GM12864 (cell line): Measurements from ENCODE around the gene HIC2.
"Not testable (repeated sequence)": the region's sequence is repeated elsewhere in the genome, so short reads cannot be mapped to it uniquely, and the experiment has no call there.

Experiments used
- DNase-seq: peaks from one replicate; pipeline ENCODE4 v3.0.0-alpha.2; 2011; ENCODE audit warnings: low read depth
- H3K4me3 ChIP-seq: 2 replicates; pipeline ENCODE4 v1.5.1; 2011; ENCODE audit warnings: mild to moderate bottlenecking, low read depth, low read length, control low read depth
- TF ChIP-seq, protein P1 (sequence below): IDR thresholded peaks from 2 replicates; pipeline ENCODE4 v1.5.1; 2011; ENCODE audit warnings: low read depth, mild to moderate bottlenecking, moderate library complexity, low read length, control low read depth, inconsistent platforms; ENCODE audit errors: missing control alignments

Gene HIC2

DNA sequence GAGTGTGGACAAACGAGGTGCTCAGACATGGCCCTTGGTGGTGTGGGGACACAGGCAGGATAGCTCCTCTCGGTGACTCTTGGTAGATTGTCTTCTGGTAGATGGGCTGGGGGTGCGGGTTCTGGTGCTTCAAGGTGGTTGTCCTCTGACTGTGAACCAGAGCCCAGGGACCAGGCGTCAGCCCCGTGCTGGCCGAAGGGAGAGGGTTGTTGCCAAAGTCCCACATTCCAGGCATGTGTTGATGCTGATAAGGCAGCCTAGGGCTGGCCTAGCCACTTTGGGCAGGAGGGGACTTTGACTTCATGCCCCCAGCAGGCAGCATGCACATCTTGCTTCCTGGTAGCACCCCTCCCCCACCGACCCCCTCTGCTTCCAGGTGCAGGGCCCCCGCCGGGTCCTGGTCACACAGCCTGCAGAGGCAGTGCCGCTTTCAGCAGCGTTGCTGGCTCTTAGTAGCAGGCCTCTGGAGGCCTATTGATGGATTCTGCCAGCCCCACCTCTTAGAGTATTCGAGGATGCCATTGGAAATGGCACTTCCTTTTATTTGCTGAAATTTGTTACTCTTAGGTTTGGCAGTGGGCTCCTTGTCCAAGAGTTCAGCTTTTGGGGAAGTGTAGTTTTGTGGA, 7.0 kb downstream of the HIC2 start:
- H3K4me3 ChIP-seq, DNase-seq: not testable (repeated sequence)

DNA sequence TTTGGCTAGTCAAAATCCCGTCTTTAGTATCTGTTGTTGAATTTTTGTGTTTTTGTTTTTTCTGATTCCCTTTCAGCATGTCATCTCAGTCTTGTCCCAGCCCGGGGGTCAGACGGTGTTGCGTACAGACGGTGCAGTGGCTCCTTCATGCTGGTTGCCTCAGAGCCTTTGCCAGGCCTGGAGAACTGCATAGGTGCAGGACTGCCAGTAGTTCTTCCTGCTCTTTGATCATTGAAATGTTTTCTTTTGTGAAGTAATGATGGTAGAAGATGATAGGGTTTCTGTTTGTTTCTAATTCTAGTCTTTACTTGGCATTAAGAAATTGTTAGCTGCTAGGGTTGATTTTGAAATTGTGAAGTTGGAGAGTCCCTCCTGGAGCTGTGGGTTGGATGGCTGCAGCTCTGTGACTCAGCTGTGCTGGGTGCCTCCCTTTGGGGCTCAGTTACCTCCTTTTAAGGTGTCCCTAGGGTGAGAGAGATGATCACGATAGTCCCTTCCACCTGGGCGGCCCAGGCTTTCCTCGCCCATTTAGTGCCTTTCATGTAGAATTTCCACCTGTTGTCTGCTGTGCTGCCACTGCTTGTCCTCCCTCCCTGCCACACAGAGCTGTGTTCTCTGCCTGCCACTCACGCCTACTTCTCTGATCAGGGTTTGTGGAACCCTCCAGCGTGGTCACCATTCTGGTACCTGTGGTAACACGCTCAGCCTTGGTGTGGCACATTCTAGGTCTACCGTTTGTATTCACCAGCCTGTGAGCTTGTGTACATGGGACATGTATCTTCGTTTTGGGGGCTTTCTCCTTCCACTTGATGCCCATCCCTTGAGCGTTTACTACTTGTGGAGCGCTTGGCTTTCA, 17.4 kb downstream of the HIC2 start:
- not testable (repeated sequence) for DNase-seq

DNA sequence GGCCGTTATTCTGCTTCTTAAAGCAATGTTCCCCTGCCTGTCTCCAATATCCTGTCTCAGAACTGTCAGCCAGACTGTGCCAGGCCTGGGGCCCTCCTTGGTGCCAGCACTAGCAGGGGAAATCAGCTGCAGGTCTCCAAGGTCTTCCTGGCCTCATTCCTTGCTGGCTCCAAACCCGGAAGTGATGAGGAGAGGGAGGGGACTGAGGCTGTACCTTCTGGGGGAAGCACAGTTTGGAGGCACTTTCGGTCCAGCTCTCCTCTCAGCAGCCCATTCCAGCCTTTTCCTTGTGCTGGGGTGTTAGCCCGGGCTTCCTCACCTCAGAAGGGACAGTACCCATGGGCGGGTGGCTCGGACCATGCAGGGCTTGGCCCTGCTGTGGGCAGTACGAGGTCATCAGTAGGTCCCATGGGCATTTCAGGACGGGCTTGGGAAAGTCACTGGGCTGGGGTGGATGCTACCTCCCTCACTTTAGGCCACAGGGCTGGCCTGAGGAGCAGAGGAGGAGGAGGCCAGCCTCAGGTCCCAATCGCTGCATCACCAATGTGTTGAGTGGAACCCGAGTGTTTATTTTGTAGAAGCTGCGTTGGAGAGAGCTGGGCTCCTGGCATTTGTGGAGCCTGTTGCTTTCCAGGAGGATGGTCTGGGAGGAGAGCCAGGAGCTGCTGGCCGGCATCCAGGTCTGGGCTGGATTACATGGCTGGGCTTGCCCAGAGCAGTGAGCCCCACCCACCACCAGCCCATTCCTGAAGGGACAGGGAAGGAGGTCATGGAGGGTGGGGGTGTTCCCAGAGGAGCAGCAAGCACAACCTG, 19.0 kb downstream of the HIC2 start:
- not testable (repeated sequence) for H3K4me3 ChIP-seq, DNase-seq

More for the DNA sequence above, 17.4 kb downstream of the HIC2 start:
- not testable (repeated sequence) for H3K4me3 ChIP-seq

DNA sequence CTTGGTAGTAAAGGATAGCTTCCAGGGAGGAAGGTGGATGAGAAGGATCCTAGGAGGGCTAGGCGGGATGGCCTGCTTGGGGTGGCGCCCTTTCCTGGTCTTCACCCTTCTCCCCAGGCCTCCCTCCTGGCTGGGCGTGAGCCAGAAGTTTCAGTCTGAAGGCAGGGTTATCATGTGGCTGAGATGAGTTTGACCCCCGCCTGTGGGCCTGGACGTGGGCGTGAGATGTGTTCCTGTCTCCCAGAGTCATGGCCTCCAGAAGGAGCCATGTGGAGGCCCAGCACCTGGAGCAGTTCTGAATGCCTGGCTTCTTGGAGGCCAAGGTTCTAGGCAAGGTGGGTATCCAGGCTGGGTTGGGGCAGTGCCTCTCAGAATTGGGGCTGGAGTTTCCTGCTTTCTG, 20.8 kb downstream of the HIC2 start:
- H3K4me3 ChIP-seq, DNase-seq: not testable (repeated sequence)

DNA sequence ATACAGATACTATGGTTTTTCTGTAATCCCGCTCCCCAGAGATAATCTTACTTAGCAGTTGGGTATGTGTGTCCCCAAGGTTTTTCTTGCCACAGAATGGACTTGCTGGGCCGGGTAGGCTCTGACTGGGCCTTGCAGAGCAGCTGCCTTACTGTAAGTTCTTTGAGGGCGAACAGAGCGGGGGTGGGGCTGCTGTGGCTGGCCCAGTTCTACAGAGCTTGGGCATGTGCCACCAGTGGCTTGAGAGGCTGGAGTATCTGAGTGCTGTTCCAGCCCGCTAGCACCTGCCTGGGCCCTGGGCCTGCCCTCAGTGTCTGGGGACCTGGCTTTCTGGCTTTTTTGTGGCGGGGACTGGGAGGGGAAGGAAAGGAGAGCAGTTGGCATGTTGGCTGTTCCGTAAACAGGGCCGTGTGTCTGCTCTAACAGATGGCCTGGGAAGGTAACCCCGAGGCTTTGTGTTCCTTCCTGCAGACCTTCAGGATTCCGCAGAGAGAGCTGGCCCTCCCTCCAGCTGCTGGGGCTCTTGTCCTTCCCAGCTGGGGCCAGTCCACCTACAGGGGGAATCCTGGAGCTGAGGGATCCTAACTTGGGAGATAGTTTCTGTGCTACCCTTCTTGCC, 23.0 kb downstream of the HIC2 start:
- not testable (repeated sequence) for H3K4me3 ChIP-seq, DNase-seq

DNA sequence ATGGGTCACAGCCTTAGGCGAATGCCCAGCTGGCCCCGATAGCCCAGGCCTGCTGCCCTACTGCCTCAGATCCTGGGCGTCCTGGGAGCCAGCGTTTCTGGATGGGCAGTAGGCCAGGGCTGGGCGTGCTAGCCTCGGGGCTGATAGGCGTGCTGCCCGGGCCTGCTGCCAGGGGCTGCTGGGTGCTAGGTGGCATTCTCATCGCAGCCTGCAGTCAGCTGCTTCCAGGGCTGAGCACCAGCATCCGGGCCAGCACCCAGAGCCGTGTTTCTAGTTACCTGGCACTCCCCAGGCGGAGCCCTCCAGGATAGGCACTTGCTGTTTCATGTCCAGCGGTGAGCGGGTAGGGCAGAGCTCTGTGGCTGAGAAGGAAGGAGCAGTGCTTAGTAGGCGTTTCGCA, 23.5 kb downstream of the HIC2 start:
- DNase-seq: not testable (repeated sequence)

DNA sequence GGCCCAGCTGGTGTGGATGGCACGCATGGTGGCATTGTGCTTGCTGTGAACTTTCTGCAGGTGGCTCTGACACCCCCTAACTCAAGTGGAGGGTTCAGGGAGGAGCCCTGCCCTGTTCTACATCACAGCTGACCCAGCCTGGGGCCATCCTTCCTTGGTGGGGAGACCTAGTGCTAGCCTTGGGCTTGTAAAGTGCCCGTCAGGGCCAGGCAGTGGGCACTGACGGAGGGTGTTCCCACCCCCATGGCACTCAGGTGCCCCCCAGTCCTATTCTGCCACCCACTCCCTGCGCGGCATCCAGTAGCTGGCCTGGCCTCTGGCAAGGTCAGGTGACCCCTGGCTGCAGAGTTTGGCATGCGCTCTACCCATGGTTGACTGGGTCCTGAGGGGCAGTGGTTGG, 24.0 kb downstream of the HIC2 start:
- DNase-seq, H3K4me3 ChIP-seq: not testable (repeated sequence)

More for the DNA sequence above, 23.5 kb downstream of the HIC2 start:
- not testable (repeated sequence) for H3K4me3 ChIP-seq

DNA sequence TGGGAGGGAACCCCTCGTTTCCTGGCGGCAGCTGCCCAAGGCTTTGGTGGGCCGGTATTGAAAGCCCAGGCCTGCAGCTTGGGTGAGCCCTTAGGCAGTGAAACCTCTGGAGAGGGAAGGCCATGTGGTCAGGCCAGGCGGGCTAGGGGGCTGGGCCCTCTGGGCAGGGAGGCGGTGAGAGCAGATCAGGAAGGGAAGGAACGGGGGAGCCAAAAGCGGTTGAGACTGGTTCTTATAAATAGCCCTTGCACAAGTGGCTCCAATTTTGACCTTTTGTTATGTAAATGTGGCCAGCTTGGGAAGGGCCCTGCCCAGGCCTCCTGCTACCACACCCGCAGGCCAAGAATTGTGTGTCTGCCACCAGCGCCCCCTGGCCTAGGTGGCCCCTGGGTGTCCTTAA, 25.0 kb downstream of the HIC2 start:
- H3K4me3 ChIP-seq: not testable (repeated sequence)

DNA sequence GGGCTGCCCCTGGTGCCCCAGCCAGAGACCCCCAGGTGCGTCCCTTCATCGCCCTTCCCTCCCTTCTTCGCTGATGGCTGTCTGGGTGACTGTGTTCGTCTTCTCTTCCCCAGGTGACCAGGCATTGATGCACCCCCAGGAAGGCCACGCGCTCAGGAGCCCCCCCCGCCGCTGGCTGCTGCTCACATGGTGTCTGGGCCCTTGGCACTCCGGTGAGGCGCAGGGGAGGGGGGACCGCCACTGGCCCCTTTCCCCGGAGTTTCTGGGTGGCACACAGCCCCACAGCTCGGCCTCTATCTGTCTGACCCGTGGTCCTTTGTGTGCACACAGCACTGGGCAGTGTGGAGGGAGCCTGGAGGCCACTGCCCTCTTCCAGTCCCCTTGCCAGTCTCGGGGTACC, 25.5 kb downstream of the HIC2 start:
- not testable (repeated sequence) for H3K4me3 ChIP-seq, DNase-seq

More for the DNA sequence above, 25.0 kb downstream of the HIC2 start:
- not testable (repeated sequence) for DNase-seq

DNA sequence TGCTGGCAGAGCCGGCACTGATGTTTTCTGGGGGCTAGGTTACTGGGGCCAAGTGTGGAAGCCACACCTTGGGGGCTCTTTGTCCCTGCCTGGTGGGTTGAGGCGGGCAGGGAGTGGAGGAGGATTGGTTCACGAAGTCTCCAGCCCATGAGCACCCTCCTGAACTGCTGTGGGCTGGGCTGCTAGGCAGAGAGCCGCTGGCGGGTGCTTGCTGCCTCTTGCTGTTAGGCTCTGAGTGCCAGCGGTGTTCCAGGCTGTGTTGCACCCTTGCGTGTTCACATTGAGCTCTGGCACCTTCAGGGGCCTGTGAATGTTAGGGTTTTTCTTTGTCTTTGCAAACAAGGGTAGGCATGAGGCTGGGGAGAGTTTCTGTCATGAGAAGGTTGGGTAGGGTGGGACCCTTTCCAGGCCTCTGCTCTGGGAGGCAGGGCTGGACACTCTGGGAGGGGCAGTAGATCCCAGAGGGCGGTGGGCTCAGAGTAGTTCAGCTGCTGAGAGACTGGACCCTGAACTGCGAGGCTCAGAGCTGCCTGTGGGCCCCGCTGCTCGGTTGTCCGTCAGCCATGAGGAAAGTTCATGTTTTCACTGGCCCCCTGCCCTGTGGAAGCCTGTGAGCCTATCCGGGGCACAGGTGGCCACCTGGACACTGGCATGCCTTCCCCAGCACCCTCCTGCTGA, 26.0 kb downstream of the HIC2 start:
- TF ChIP-seq, protein P1, sequence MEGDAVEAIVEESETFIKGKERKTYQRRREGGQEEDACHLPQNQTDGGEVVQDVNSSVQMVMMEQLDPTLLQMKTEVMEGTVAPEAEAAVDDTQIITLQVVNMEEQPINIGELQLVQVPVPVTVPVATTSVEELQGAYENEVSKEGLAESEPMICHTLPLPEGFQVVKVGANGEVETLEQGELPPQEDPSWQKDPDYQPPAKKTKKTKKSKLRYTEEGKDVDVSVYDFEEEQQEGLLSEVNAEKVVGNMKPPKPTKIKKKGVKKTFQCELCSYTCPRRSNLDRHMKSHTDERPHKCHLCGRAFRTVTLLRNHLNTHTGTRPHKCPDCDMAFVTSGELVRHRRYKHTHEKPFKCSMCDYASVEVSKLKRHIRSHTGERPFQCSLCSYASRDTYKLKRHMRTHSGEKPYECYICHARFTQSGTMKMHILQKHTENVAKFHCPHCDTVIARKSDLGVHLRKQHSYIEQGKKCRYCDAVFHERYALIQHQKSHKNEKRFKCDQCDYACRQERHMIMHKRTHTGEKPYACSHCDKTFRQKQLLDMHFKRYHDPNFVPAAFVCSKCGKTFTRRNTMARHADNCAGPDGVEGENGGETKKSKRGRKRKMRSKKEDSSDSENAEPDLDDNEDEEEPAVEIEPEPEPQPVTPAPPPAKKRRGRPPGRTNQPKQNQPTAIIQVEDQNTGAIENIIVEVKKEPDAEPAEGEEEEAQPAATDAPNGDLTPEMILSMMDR: no peak
- DNase-seq: no peak
- no peak overlapping the region for H3K4me3 ChIP-seq

DNA sequence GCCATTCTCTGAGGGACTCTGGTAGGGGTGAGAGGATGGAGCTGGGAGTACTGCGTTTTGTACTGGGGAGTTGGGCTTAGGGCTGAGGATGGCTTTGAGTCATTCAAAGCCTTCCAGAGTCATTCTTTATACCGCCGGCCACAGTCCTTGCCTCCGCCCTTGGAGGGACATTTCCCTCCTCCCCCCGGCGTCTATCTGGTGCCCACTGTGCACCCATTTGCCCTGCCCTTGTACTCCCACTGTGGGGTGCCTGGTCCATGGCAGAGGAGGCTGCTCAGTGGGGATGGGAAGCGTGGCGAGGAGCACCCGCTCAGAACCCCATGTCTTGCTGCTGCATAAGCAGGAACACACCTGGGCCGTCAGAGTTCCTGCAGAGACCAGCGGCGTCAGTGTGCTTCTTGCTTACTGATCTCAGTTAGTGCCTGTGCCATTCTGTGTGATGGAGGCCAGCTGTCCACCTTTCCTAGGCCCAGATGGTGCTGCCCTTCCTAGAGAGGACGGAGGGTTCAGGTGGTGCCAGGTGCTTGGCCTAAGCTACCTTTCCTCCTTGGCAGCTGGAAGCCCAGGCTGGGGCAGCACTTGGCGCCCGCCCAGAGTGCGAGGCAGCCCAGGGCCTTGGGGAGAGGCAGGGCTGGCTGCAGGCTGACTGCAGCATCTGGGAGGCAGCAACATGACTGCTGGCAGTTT, 26.7 kb downstream of the HIC2 start:
- no peak for DNase-seq
- no peak overlapping the region for H3K4me3 ChIP-seq
- TF ChIP-seq, protein P1: no peak
